Liver (tissue), 9 donors: ENCODE results near the gene DUS3L. TPM values are rescaled to one million over a fixed set of nuclear protein-coding genes. Genes with fewer than 3 reads are reported as not detected.

Source experiments
- DNase-seq: peaks from one replicate; pipeline ENCODE4 v3.0.0-alpha.2; 2017; ENCODE audit warnings: low spot score
- H3K27ac ChIP-seq, 2 donors: one replicate each; pipeline ENCODE4 v1.7.0; 2013; ENCODE audit warnings: inconsistent platforms in 2 of 2, low read length in 2 of 2, control low read depth in 1 of 2, low read depth in 1 of 2, mild to moderate bottlenecking in 1 of 2
- H3K27me3 ChIP-seq, 4 donors: one replicate each; pipeline versions ENCODE4 v1.6.1 to v1.7.0; 2013; ENCODE audit warnings: low read length in 3 of 4, inconsistent platforms in 1 of 4, mild to moderate bottlenecking in 1 of 4, moderate library complexity in 1 of 4; ENCODE audit not compliant: control insufficient read depth in 4 of 4, insufficient read depth in 4 of 4
- H3K36me3 ChIP-seq, 4 donors: one replicate each; pipeline versions ENCODE4 v1.6.1 to v1.7.0; 2013; ENCODE audit warnings: low read length in 3 of 4, mild to moderate bottlenecking in 3 of 4, low read depth in 1 of 4, moderate library complexity in 1 of 4; ENCODE audit not compliant: control insufficient read depth in 4 of 4, insufficient read depth in 3 of 4
- H3K4me1 ChIP-seq, 4 donors: one replicate each; pipeline versions ENCODE4 v1.6.1 to v1.7.0; 2013; ENCODE audit warnings: low read length in 3 of 4, mild to moderate bottlenecking in 3 of 4, moderate library complexity in 1 of 4; ENCODE audit not compliant: control insufficient read depth in 4 of 4, insufficient read depth in 4 of 4
- H3K4me3 ChIP-seq, 3 donors: one replicate each; pipeline versions ENCODE4 v1.6.1 to v1.7.0; 2013; ENCODE audit warnings: low read length in 3 of 3, control low read depth in 1 of 3, low read depth in 1 of 3, mild to moderate bottlenecking in 1 of 3
- H3K9ac ChIP-seq, 2 donors: one replicate each; pipeline ENCODE4 v1.7.0; 2013; ENCODE audit warnings: low read length in 2 of 2, mild to moderate bottlenecking in 2 of 2, moderate library complexity in 2 of 2, control low read depth in 1 of 2, low read depth in 1 of 2
- H3K9me3 ChIP-seq, 4 donors: one replicate each; pipeline versions ENCODE4 v1.6.1 to v1.7.0; 2013; ENCODE audit warnings: low read length in 3 of 4; ENCODE audit not compliant: control insufficient read depth in 4 of 4
- ATF3 ChIP-seq: IDR thresholded peaks from 2 replicates; pipeline ENCODE4 v1.6.1; 2016; ENCODE audit warnings: antibody characterized with exemption
- CTCF ChIP-seq: fragments of 150-350 bp; IDR thresholded peaks from 2 replicates; pipeline ENCODE4 v1.5.1; 2017; ENCODE audit warnings: improper control_type of control experiment, low read depth, low read length; ENCODE audit not compliant: missing input control
- EGR1 ChIP-seq, 2 donors: IDR thresholded peaks; 2 replicates each; pipeline ENCODE4 v1.6.1; 2016 to 2018; ENCODE audit warnings: antibody characterized with exemption in 2 of 2, low read depth in 2 of 2
- GABPA ChIP-seq, 2 donors: IDR thresholded peaks in 1 of 2; conservative IDR thresholded peaks in 1 of 2; 2 replicates each; pipeline ENCODE4 v1.6.1; 2016; ENCODE audit warnings: antibody characterized with exemption in 2 of 2, mild to moderate bottlenecking in 1 of 2, moderate library complexity in 1 of 2
- HNF4A ChIP-seq, 2 donors: conservative IDR thresholded peaks; 2 replicates each; pipeline ENCODE4 v1.6.1; 2016; ENCODE audit warnings: antibody characterized with exemption in 2 of 2, mild to moderate bottlenecking in 2 of 2
- HNF4G ChIP-seq: IDR thresholded peaks from 2 replicates; pipeline ENCODE4 v1.6.1; 2016; ENCODE audit warnings: antibody characterized with exemption
- JUND ChIP-seq, 2 donors: IDR thresholded peaks; 2 replicates each; pipeline ENCODE4 v1.6.1; 2016; ENCODE audit warnings: antibody characterized with exemption in 2 of 2
- MAX ChIP-seq: IDR thresholded peaks from 2 replicates; pipeline ENCODE4 v1.6.1; 2016; ENCODE audit warnings: antibody characterized with exemption
- NR2F2 ChIP-seq: IDR thresholded peaks from 2 replicates; pipeline ENCODE4 v1.6.1; 2016; ENCODE audit warnings: antibody characterized with exemption
- RAD21 ChIP-seq, 2 donors: IDR thresholded peaks; 2 replicates each; pipeline ENCODE4 v1.6.1; 2016; ENCODE audit warnings: antibody characterized with exemption in 2 of 2, mild to moderate bottlenecking in 2 of 2
- REST ChIP-seq: IDR thresholded peaks from 2 replicates; pipeline ENCODE4 v1.6.1; 2016; ENCODE audit warnings: antibody characterized with exemption, mild to moderate bottlenecking
- RXRA ChIP-seq, 2 donors: IDR thresholded peaks; 2 replicates each; pipeline ENCODE4 v1.6.1; 2017 to 2018; ENCODE audit warnings: antibody characterized with exemption in 2 of 2, mild to moderate bottlenecking in 1 of 2
- SP1 ChIP-seq: IDR thresholded peaks from 2 replicates; pipeline ENCODE4 v1.6.1; 2018; ENCODE audit warnings: antibody characterized with exemption, mild to moderate bottlenecking
- TAF1 ChIP-seq: conservative IDR thresholded peaks from 2 replicates; pipeline ENCODE4 v1.6.1; 2016; ENCODE audit warnings: antibody characterized with exemption, mild to moderate bottlenecking
- YY1 ChIP-seq: IDR thresholded peaks from 2 replicates; pipeline ENCODE4 v1.6.1; 2016; ENCODE audit warnings: antibody characterized with exemption, mild to moderate bottlenecking
- WGBS: extraction: QIAGEN DNeasy Blood & Tissue Kit; methylation state at CpG from one replicate; pipeline ENCODE4 v1.1.7; 2013; 5-methylcytosine and 5-hydroxymethylcytosine counted together
- polyA plus RNA-seq, 2 donors: library from polyadenylated mRNA; stranded (reverse) in 1 of 2; unstranded in 1 of 2; fragments of 200-250 nt in 1 of 2; fragments of >200 nt in 1 of 2; fragmentation: Nextera tagmentation in 1 of 2; extraction: Ambion mirVana in 1 of 2; gene quantifications; one replicate each; pipeline versions ENCODE4 v1.2.1 to v1.2.3, GENCODE V29; 2013 to 2015
- total RNA-seq, 2 donors: library from RNA; depleted of rRNA; stranded (reverse); fragments of >200 nt; gene quantifications; one replicate each; pipeline ENCODE4 v1.2.3, GENCODE V29; 2014
- TF ChIP-seq, protein P1 (sequence below): IDR thresholded peaks from 2 replicates; pipeline ENCODE4 v1.6.1; 2016; ENCODE audit warnings: antibody characterized with exemption
- donor health status: healthy.
- donor health status: healthy.
- donor health status: healthy.
- donor health status: healthy.
- donor health status: healthy.

The DUS3L gene
- total and polyA plus RNA-seq, 4 donors, result 12.2 to 19.0 (median 16.9) TPM

DNA sequence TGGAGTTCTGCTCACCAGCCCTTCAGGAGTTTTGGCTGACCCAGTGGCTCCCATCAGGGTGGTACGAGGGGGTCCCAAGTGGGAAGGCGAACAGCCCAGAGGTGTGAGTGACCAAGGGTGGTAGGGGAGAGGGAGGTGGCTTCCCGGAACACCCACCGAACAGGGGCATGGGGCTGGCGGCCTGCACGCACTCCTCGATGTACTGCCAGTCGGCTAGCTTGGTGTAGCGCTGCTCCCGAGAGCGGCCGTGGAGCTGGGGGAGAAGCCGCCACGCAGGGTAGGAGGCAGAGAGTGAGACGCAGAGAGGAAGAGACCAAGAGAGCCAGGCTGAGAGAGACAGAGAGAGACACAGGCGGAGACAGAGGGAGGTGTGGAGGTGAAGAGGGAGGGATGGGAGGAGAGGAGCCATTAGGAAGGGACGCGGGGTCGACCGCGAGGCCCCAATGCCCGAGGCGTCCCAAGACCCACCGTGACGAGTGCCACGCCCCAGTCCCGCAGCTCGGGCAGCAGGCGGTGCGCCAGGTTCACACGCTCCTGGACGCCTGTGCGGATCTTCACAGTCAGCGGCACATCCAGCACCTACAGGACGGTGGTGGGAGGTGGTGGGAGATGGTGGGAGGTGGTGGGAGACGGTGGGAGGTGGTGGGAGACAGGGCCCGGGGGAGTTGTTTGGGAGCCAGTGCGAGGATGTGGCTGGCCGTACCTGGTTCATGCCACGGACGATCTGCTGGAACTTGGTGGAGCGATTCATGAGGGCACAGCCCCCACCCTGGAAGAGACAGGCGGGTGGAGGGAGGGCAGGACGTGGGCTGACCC, 4.2 kb downstream of the DUS3L start:
- WGBS, result 94% methylated on average over 44 of the region's 44 CpGs
- peaks cover 0 to 14% (median 5%) of the 10 kb centered on the region in 4 donors for H3K4me1 ChIP-seq
- peaks cover 8 to 59% (median 33%) of the 10 kb centered on the region in 4 donors for H3K36me3 ChIP-seq
- H3K9ac ChIP-seq, result no peak overlapping the region
- TF ChIP-seq YY1, result no peak
- no peak for TF ChIP-seq HNF4A (conservative IDR thresholded peaks at IDR 0.05)
- no peak for TF ChIP-seq CTCF
- no peak for TF ChIP-seq SP1
- no peak for TF ChIP-seq MAX
- no peak overlapping the region for H3K4me3 ChIP-seq
- no peak for DNase-seq
- H3K27ac ChIP-seq, result no peak overlapping the region
- no peaks in the 10 kb centered on the region for H3K27me3 ChIP-seq
- H3K9me3 ChIP-seq, result no peaks in the 10 kb centered on the region

GRCh38 chr19:5785423-5785822, 5.5 kb downstream of the DUS3L start:
- TF ChIP-seq EGR1 (IDR thresholded peaks at IDR 0.05; ENCODE audit: low read depth in 2 of 2) (no peak), ATF3 (no peak), GABPA (IDR thresholded peaks at IDR 0.05 in 1 of 2, conservative IDR thresholded peaks at IDR 0.05 in 1 of 2) (no peak), YY1 (no peak)
- 98% methylated on average over 37 of the region's 37 CpGs for WGBS
- H3K4me1 ChIP-seq, result peaks cover 0 to 9% (median 5%) of the 10 kb centered on the region in 4 donors
- no peaks in the 10 kb centered on the region for H3K9me3 ChIP-seq
- H3K36me3 ChIP-seq, result peaks cover 8 to 59% (median 33%) of the 10 kb centered on the region in 4 donors
- H3K4me3 ChIP-seq, result no peak overlapping the region
- no peaks in the 10 kb centered on the region for H3K27me3 ChIP-seq
- H3K27ac ChIP-seq, result no peak overlapping the region
- no peak for DNase-seq
- H3K9ac ChIP-seq, result no peak overlapping the region

- H3K36me3 ChIP-seq, result peaks cover 8 to 57% (median 32%) of the 10 kb centered on the region in 4 donors
- H3K4me3 ChIP-seq, result no peak within 1 kb of the TSS
- no peak within 1 kb of the TSS for H3K9ac ChIP-seq
- no peaks in the 10 kb centered on the region for H3K27me3 ChIP-seq
- no peak within 1 kb of the TSS for H3K27ac ChIP-seq
- no peak for TF ChIP-seq TAF1
- no peak for TF ChIP-seq MAX
- no peak for TF ChIP-seq REST
- TF ChIP-seq HNF4G, result no peak
- TF ChIP-seq RXRA (IDR thresholded peaks at IDR 0.05), result no peak
- no peak for TF ChIP-seq ATF3
- TF ChIP-seq YY1, result no peak
- no peak for TF ChIP-seq NR2F2
- no peak for TF ChIP-seq RAD21 (IDR thresholded peaks at IDR 0.05)
- no peak for TF ChIP-seq SP1
- TF ChIP-seq, protein P1, sequence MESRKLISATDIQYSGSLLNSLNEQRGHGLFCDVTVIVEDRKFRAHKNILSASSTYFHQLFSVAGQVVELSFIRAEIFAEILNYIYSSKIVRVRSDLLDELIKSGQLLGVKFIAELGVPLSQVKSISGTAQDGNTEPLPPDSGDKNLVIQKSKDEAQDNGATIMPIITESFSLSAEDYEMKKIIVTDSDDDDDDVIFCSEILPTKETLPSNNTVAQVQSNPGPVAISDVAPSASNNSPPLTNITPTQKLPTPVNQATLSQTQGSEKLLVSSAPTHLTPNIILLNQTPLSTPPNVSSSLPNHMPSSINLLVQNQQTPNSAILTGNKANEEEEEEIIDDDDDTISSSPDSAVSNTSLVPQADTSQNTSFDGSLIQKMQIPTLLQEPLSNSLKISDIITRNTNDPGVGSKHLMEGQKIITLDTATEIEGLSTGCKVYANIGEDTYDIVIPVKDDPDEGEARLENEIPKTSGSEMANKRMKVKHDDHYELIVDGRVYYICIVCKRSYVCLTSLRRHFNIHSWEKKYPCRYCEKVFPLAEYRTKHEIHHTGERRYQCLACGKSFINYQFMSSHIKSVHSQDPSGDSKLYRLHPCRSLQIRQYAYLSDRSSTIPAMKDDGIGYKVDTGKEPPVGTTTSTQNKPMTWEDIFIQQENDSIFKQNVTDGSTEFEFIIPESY, result no peak
- TF ChIP-seq JUND (IDR thresholded peaks at IDR 0.05), result no peak
- no peak for TF ChIP-seq HNF4A (conservative IDR thresholded peaks at IDR 0.05)
- WGBS, result 93% methylated on average over 15 of the region's 15 CpGs
- peaks cover 0 to 1% (median 0%) of the 10 kb centered on the region in 4 donors for H3K4me1 ChIP-seq
- no peaks in the 10 kb centered on the region for H3K9me3 ChIP-seq
- no peak for DNase-seq
Observed at GRCh38 chr19:5784581-5785147, 6.3 kb downstream of the DUS3L start, which contains the start of gene PRR22. Gene PRR22, minus strand, starts transcription at chr19:5784746. Its CDS starts 86 bp downstream, at chr19:5784660.
